Muscle of back (tissue), 11 donors: ENCODE measurements around the gene TMEM88. TPM values are rescaled to one million over a fixed set of nuclear protein-coding genes. Genes with fewer than 3 reads are reported as not detected.

Experiments
- DNase-seq, 3 donors: peaks; one replicate each; pipeline versions ENCODE4 v3.0.0 to v3.0.0-alpha.2; 2013
- polyA plus RNA-seq, 10 donors: library from polyadenylated mRNA; unstranded; fragments of 120-200 nt; gene quantifications; one replicate each; pipeline ENCODE4 v1.2.1, GENCODE V29; 2013; ENCODE audit not compliant: insufficient read length in 10 of 10

TMEM88 gene
- polyA plus RNA-seq, 10 donors, result 17.2 to 28.8 (median 20.3) TPM

DNA sequence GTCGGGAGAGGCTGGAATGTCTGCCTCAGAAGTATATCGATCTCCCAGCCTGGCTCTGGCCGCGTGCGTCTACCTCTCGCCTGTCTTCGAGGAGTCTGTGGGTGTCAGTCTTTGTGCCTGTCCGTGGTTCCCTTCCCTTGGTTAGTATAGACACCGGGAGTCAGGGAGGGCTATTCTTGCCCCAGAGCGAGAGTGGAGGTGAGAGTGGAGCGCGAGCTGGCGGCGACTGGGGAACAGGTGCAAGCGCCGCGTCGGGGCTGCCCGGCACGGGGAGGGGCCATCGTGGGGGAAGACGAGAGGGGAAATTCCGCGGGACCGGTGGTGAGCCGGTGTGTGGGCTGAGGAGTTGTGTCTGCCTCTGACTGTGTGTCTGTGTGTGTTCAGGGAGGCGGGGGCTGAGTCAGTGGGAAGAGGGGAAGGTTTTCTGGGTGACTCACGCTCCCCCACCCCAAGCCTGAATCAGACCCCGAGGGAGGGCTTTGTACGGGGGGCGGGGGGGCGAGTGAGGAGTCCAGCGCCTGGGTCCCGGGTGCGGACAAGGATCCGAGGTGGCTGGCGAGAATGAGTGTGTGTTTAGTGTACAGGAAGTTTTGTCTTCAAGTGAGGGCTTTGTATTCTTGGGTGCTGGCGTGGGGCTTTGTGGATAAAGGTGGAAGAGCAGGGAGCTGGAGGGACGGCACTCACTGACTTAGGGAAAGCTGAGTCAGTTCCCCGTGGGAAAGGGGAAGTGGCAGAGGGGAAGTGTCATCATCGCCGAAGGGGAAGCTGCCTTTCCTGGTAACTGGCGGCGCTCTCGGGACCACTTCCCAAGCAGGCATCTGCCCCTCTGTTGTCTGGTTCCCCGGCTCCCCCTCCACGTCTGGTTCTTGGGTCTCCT, 12.2 kb upstream of the TMEM88 start:
- peak; percentile 75 to 85 (median 82) for DNase-seq

DNA sequence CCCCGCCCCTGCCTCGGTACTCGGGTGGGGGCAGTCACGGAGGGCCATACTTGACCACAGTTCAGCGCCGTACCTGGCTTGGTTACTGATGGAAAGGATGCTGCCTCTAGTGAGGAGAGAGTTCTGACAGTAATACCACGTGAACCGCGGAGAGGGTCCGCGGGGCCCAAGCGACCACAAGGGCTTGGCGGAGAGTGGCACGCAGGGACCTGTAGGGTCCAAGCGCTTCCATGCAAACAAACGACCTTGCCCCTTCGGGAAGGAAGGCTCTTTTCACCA, 11.7 kb upstream of the TMEM88 start:
- DNase-seq, result peak in 1 of 3 donors; percentile 77

DNA sequence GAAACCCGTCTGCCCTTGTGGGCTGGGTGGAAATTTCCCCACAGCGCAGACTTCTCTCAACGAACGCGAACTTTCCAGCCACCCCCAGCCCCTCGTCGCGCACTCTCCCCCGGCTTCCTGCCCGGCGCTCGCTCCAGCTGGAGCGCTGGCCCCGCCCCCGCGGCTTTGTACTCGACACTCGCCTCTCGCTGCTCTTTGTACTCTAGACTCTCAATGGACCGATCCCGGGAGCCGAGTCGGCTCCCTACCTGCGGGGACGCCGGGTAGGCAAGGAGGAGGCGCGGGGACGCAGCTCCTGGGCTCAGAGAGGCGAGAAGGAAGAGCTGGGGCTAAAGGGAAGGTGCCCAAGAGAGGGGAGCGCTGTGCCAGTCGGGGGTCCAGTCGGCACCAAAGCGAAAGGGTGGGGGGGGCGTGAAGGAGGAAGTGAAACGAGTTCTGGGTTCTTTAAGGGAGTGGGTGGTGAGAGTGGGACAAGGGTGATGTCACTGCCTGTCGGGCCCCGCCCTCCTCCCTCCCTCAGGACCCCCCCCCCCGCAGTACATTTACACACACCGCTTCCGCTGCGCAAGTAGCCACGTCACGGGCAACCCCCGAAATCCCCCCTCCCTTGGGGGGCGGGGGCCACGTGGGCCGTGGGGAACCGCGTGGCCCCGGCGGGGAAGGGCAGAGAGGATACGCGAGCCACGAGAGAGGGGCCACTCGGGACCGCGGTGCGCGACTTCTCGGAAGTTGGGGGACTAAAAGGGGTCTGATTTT, 11.2 kb upstream of the TMEM88 start:
- peak; percentile 63 to 91 (median 84) for DNase-seq

DNA sequence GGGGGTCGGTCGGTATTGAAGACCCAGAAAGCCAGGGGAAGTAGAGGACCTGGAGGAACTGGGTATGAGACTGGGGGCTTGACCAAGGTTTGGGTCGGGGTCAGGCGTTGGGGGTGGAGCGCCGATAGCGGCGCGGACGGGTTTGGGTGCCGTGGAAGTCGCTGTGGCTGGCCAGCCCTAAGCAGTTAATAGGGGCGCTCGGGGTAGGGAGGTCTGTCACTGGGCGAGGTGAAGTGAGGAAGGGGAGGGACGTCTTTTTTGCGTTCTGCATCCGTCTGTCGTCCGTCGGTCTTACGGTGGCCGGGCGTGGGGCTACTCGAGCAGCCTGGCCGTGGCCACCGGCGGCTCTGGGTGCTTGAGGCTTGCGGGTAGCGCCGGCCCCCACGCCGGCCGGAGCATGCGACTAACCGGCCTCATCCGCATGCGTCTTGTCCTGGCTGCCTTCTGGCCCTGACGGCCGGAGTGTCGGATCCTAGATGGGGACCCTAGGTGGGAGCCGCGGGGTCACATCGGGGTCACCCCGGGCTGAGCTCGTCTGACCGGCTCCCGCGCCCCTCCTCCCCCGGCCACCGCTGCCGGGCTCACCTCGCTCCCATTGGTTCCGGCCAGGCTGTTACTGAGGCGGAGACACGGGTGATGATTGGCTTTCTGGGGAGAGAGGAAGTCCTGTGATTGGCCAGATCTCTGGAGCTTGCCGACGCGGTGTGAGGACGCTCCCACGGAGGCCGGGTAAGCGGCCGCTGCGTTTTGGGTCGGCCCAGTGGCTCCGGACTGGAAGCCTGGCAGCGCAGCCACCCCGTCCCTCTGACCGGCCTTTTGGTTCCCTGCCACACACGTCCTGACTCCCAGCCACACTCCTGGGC, 10.3 kb upstream of the TMEM88 start:
- DNase-seq, result peak; percentile 92 to 96 (median 94)

DNA sequence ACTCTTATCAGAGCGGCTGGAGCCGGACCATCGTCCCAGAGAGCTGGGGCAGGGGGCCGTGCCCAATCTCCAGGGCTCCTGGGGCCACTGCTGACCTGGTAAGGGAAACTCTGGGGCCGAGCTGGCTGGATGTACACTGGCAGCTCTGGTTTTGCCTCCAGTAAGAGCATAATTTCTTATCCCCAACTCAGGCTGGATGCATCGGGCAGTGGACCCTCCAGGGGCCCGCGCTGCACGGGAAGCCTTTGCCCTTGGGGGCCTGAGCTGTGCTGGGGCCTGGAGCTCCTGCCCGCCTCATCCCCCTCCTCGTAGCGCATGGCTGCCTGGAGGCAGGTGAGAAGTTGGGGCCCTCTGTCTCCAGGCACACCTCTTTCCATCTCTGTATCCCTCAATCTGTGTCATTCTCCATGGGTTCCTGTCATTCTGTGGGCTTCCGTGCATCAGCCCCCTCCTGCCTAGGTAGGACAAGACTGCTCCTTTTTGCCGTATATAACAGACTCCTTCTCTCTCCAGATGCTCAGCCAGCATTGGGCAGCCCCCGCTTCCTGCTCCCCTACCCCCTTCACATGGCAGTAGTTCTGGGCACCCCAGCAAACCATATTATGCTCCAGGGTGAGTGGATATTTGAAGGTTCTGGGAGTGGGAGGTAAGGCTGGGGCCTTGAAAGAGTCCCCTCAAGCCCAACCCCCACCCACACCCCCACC, 9.4 kb upstream of the TMEM88 start:
- no peak for DNase-seq

DNA sequence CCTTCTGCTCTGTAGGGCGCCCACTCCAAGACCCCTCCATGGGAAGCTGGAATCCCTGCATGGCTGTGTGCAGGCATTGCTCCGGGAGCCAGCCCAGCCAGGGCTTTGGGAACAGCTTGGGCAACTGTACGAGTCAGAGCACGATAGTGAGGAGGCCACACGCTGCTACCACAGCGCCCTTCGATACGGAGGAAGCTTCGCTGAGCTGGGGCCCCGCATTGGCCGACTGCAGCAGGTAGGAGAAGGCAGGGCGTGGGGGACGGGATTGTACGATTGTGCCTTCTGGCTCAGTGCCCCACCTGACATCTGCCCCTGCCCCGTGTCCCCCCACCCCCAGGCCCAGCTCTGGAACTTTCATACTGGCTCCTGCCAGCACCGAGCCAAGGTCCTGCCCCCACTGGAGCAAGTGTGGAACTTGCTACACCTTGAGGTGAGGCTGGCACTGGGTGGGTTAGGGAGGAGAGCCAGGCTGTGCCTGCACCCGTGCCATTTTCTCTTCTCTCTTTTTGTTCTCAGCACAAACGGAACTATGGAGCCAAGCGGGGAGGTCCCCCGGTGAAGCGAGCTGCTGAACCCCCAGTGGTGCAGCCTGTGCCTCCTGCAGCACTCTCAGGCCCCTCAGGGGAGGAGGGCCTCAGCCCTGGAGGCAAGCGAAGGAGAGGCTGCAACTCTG, 8.7 kb upstream of the TMEM88 start:
- DNase-seq, result no peak

DNA sequence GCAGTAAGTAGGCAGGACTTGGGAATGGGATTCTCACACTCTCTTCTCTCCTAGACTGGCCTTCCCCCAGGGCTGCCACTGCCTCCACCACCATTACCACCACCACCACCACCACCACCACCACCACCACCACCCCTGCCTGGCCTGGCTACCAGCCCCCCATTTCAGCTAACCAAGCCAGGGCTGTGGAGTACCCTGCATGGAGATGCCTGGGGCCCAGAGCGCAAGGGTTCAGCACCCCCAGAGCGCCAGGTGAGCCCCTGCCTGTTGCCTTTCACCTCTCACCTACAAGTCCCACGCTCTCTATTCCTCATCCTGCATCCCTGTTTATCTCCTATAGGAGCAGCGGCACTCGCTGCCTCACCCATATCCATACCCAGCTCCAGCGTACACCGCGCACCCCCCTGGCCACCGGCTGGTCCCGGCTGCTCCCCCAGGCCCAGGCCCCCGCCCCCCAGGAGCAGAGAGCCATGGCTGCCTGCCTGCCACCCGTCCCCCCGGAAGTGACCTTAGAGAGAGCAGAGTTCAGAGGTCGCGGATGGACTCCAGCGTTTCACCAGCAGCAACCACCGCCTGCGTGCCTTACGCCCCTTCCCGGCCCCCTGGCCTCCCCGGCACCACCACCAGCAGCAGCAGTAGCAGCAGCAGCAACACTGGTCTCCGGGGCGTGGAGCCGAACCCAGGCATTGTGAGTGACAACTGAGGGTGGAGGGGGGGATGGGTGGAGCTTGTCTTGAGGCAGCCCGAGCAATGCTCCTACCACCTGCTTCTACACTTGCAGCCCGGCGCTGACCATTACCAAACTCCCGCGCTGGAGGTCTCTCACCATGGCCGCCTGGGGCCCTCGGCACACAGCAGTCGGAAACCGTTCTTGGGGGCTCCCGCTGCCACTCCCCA, 7.9 kb upstream of the TMEM88 start:
- DNase-seq, result no peak

DNA sequence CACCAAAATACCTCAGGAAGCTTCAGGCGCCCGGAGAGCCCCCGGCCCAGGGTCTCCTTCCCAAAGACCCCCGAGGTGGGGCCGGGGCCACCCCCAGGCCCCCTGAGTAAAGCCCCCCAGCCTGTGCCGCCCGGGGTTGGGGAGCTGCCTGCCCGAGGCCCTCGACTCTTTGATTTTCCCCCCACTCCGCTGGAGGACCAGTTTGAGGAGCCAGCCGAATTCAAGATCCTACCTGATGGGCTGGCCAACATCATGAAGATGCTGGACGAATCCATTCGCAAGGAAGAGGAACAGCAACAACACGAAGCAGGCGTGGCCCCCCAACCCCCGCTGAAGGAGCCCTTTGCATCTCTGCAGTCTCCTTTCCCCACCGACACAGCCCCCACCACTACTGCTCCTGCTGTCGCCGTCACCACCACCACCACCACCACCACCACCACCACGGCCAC, 6.7 kb upstream of the TMEM88 start:
- no peak for DNase-seq

DNA sequence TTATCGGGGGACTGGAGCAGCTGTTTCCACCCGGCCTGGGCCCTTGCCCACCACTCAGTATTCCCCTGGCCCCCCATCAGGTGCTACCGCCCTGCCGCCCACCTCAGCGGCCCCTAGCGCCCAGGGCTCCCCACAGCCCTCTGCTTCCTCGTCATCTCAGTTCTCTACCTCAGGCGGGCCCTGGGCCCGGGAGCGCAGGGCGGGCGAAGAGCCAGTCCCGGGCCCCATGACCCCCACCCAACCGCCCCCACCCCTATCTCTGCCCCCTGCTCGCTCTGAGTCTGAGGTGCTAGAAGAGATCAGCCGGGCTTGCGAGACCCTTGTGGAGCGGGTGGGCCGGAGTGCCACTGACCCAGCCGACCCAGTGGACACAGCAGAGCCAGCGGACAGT, 6.1 kb upstream of the TMEM88 start:
- DNase-seq, result no peak

DNA sequence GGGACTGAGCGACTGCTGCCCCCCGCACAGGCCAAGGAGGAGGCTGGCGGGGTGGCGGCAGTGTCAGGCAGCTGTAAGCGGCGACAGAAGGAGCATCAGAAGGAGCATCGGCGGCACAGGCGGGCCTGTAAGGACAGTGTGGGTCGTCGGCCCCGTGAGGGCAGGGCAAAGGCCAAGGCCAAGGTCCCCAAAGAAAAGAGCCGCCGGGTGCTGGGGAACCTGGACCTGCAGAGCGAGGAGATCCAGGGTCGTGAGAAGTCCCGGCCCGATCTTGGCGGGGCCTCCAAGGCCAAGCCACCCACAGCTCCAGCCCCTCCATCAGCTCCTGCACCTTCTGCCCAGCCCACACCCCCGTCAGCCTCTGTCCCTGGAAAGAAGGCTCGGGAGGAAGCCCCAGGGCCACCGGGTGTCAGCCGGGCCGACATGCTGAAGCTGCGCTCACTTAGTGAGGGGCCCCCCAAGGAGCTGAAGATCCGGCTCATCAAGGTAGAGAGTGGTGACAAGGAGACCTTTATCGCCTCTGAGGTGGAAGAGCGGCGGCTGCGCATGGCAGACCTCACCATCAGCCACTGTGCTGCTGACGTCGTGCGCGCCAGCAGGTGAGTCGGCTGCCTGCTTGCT, 5.6 kb upstream of the TMEM88 start:
- no peak for DNase-seq

DNA sequence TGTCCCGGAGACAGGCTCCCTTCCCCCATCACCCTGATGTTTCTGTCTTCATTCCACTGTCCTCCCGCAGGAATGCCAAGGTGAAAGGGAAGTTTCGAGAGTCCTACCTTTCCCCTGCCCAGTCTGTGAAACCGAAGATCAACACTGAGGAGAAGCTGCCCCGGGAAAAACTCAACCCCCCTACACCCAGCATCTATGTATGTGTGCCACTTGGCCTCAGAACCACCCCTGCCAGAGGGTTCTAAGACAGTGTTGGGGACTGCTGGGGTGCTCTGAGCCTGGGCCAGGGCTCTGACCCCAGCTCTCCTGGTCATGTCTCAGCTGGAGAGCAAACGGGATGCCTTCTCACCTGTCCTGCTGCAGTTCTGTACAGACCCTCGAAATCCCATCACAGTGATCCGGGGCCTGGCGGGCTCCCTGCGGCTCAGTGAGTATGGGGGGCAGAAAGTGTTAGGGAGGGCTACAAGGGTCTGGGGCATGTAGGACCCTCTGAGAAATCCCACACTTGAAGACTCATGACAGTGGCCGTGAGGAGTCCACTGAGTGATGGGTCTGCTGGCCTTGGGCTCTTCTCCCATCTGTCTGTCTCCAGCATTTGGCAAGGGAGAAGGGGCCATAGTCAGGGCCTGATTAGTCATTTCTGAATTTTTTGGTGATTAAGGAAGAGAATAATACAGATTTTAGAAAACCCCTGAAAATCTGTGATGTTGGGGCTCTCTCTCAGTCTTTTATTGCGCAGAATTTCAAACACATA, 4.9 kb upstream of the TMEM88 start:
- no peak for DNase-seq

DNA sequence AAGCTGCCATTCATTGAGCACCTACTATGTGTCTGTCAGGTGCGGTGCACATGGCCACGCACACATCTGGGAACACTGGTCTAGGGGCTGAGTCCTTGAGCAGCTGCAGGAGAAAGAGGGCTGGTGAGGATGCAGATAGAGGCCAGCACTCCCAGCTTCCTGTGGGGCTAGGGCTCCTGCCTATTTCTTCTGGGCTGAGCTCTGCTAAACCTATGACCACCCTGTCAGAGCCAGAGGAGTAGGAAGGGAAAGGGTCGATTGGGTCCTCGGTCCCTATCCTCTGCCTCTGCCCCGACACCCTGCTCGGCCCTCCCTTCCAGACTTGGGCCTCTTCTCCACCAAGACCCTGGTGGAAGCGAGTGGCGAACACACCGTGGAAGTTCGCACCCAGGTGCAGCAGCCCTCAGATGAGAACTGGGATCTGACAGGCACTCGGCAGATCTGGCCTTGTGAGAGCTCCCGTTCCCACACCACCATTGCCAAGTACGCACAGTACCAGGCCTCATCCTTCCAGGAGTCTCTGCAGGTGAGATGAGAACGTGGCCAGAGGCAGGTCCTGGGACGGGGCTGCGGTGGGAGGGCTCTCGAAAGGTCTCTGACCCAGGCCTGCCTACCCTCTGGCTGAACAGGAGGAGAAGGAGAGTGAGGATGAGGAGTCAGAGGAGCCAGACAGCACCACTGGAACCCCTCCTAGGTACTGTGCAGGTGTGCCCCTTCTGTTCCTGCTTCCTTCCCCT, 4.0 kb upstream of the TMEM88 start:
- DNase-seq, result peak in 1 of 3 donors; percentile 16

DNA sequence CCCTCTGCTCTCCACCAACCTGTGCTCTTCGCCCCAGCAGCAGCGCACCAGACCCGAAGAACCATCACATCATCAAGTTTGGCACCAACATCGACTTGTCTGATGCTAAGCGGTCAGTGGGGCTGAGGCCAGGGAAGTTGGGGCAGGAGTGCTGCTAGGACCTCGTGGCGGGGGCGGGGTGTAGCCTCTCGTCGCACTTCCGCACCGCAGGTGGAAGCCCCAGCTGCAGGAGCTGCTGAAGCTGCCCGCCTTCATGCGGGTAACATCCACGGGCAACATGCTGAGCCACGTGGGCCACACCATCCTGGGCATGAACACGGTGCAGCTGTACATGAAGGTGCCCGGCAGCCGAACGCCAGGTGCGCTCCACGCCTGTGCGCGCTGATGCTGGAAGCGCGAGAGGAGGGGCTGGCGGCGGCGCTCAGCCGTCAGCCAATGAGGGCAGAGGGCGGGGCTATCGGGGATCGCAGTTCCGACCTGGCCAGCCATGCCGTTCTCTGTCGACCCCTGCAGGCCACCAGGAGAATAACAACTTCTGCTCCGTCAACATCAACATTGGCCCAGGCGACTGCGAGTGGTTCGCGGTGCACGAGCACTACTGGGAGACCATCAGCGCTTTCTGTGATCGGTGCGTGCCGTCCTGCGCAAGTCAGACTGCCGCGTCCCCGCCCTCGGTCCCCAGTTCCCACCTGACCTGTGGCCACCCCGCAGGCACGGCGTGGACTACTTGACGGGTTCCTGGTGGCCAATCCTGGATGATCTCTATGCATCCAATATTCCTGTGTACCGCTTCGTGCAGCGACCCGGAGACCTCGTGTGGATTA, 3.2 kb upstream of the TMEM88 start:
- DNase-seq, result peak; percentile 84 to 96 (median 94)

DNA sequence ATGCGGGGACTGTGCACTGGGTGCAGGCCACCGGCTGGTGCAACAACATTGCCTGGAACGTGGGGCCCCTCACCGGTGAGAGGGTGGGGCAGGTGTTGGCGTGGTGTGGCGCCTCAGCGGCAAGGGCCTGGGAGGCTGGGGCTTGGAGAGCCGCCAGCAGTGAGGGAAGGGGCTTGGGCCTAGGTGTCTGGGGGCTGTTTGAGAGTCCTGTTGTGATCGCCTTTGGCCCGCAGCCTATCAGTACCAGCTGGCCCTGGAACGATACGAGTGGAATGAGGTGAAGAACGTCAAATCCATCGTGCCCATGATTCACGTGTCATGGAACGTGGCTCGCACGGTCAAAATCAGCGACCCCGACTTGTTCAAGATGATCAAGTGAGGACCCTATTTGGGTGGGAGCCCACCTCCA, 2.6 kb upstream of the TMEM88 start:
- DNase-seq, result no peak

DNA sequence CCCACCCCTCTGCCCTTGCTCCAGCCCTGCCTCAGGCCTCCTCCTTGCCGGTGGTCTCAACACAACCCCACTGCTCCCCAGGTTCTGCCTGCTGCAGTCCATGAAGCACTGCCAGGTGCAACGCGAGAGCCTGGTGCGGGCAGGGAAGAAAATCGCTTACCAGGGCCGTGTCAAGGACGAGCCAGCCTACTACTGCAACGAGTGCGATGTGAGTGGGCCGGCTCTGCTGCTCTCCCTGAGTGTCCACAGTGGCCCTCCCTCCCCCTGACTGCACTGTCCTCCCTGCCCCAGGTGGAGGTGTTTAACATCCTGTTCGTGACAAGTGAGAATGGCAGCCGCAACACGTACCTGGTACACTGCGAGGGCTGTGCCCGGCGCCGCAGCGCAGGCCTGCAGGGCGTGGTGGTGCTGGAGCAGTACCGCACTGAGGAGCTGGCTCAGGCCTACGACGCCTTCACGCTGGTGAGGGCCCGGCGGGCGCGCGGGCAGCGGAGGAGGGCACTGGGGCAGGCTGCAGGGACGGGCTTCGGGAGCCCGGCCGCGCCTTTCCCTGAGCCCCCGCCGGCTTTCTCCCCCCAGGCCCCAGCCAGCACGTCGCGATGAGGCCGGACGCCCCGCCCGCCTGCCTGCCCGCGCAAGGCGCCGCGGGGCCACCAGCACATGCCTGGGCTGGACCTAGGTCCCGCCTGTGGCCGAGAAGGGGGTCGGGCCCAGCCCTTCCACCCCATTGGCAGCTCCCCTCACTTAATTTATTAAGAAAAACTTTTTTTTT, 1.8 kb upstream of the TMEM88 start:
- peak in 1 of 3 donors; percentile 25 for DNase-seq

DNA sequence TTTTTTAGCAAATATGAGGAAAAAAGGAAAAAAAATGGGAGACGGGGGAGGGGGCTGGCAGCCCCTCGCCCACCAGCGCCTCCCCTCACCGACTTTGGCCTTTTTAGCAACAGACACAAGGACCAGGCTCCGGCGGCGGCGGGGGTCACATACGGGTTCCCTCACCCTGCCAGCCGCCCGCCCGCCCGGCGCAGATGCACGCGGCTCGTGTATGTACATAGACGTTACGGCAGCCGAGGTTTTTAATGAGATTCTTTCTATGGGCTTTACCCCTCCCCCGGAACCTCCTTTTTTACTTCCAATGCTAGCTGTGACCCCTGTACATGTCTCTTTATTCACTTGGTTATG, 1.2 kb upstream of the TMEM88 start:
- no peak for DNase-seq
